H1 (cell line): ENCODE results near the gene MXD1.

ENCODE experiments used
- CEBPB ChIP-seq: IDR thresholded peaks from 2 replicates; pipeline ENCODE4 v1.6.1; 2012; ENCODE audit warnings: low read depth, low read length
- CHD1 ChIP-seq: IDR thresholded peaks from 2 replicates; pipeline ENCODE4 v1.6.1; 2012; ENCODE audit warnings: low read depth, low read length, improper control_type of control experiment
- CTCF ChIP-seq, 3 experiments: IDR thresholded peaks; 1 replicate in 2 of 3; 2 replicates in 1 of 3; pipeline versions ENCODE4 v1.5.1 to v1.6.1; 2011; ENCODE audit warnings: low read length in 3 of 3, mild to moderate bottlenecking in 3 of 3, inconsistent platforms in 2 of 3, low read depth in 1 of 3, moderate library complexity in 1 of 3; ENCODE audit not compliant: insufficient read depth in 1 of 3; ENCODE audit errors: control extremely low read depth in 1 of 3
- EZH2 ChIP-seq: fragments of 200-600 bp; sonication (generic); IDR thresholded peaks from 2 replicates; pipeline ENCODE4 v1.7.1; 2012; ENCODE audit warnings: low read depth, mild to moderate bottlenecking, moderate library complexity, low read length, inconsistent platforms; ENCODE audit not compliant: severe bottlenecking
- GABPA ChIP-seq: IDR thresholded peaks from 2 replicates; pipeline ENCODE4 v1.6.1; 2011; ENCODE audit warnings: mild to moderate bottlenecking, low read length, moderate library complexity, borderline replicate concordance; ENCODE audit not compliant: insufficient read depth
- JUN ChIP-seq: IDR thresholded peaks from 2 replicates; pipeline ENCODE4 v1.6.1; 2011; ENCODE audit warnings: low read depth, mild to moderate bottlenecking, improper control_type of control experiment, low read length
- JUND ChIP-seq: IDR thresholded peaks from 2 replicates; pipeline ENCODE4 v1.6.1; 2011; ENCODE audit warnings: mild to moderate bottlenecking, improper control_type of control experiment, low read length
- MAX ChIP-seq: IDR thresholded peaks from 2 replicates; pipeline ENCODE4 v1.6.1; 2012; ENCODE audit warnings: inconsistent platforms
- POLR2A ChIP-seq, 2 experiments: IDR thresholded peaks; 1 replicate in 1 of 2; 2 replicates in 1 of 2; pipeline ENCODE4 v1.6.1; 2011; ENCODE audit warnings: low read depth in 2 of 2, low read length in 2 of 2, mild to moderate bottlenecking in 2 of 2; ENCODE audit errors: control extremely low read depth in 1 of 2
- POLR2AphosphoS5 ChIP-seq: IDR thresholded peaks from 2 replicates; pipeline ENCODE4 v1.6.1; 2011; ENCODE audit warnings: low read depth, low read length
- SIX5 ChIP-seq: IDR thresholded peaks from 2 replicates; pipeline ENCODE4 v1.6.1; 2011; ENCODE audit warnings: mild to moderate bottlenecking, low read depth, low read length
- SP1 ChIP-seq: IDR thresholded peaks from 2 replicates; pipeline ENCODE4 v1.6.1; 2011; ENCODE audit warnings: low read depth, low read length
- TF ChIP-seq, protein P1 (sequence below): IDR thresholded peaks from 2 replicates; pipeline ENCODE4 v1.6.1; 2011; ENCODE audit warnings: low read depth, mild to moderate bottlenecking, low read length; ENCODE audit not compliant: insufficient read depth
- TF ChIP-seq, protein P2 (sequence below): IDR thresholded peaks from 2 replicates; pipeline ENCODE4 v1.6.1; 2011; ENCODE audit warnings: low read length, improper control_type of control experiment

DNA sequence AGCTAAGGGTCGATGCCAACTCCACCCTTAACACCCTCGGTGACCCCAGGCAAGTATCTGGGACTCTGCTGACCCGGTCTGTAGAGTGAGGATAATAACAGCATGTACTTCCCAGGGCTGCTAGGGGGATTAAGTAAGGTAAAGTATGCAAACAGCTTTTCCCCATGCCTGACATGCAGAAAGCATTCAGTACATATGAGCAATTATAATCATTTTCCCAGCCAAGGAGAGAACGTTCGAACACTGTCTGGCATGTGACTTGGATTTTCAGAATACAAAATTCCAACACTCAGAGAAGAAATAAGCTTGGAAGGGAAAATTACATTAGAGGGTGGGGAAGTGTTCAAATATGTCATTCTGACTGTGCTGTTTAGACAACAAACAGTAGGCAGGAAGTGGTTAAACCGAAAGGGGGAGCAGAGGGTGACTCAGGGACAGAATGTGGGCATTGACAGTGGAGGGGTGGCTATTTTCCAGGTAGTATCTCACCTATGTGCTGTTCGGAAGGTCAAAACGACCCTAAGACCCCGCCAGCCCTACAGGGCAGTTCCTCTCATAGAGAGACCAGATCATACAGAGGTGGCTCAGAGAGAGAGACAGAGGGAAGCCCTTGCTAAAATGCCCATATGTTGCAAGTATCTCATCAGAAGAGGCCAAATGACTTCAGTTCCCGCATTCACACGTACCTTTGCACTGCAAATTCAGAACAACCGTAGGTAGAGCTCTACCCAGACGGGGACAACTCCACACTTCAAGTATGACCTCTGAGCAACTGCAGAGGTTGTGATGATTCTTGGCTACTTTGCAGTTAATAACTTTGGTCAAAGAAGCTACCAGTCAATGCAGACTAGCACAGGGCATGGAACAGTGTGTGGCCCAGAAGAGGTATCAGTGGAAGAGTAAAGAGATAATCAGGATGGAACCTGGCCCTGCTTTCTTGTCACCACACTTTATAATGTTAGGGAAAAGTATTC, 31.7 kb downstream of the MXD1 start:
- TF ChIP-seq SIX5: no peak
- TF ChIP-seq POLR2A (IDR thresholded peaks at IDR 0.05; ENCODE audit: control extremely low read depth in 1 of 2, low read depth in 2 of 2, low read length in 2 of 2): no peak
- TF ChIP-seq CTCF (IDR thresholded peaks at IDR 0.05; ENCODE audit: control extremely low read depth in 1 of 3, insufficient read depth in 1 of 3, low read depth in 1 of 3, low read length in 3 of 3): no peak
- TF ChIP-seq CEBPB: no peak
- TF ChIP-seq MAX: no peak
- TF ChIP-seq POLR2AphosphoS5: no peak
- TF ChIP-seq, protein P1, sequence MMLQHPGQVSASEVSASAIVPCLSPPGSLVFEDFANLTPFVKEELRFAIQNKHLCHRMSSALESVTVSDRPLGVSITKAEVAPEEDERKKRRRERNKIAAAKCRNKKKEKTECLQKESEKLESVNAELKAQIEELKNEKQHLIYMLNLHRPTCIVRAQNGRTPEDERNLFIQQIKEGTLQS: no peak
- no peak for TF ChIP-seq SP1
- no peak for TF ChIP-seq JUN
- TF ChIP-seq GABPA: no peak
- no peak for TF ChIP-seq CHD1
- TF ChIP-seq EZH2: no peak
- no peak for TF ChIP-seq JUND
- TF ChIP-seq, protein P2, sequence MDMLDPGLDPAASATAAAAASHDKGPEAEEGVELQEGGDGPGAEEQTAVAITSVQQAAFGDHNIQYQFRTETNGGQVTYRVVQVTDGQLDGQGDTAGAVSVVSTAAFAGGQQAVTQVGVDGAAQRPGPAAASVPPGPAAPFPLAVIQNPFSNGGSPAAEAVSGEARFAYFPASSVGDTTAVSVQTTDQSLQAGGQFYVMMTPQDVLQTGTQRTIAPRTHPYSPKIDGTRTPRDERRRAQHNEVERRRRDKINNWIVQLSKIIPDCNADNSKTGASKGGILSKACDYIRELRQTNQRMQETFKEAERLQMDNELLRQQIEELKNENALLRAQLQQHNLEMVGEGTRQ: no peak
